ENCODE results near the gene LDHD. TPM values are rescaled to one million over a fixed set of nuclear protein-coding genes. Genes with fewer than 3 reads are reported as not detected.

The LDHD gene
- total RNA-seq = 0.53 and 1.9 TPM in 2 replicates

DNA sequence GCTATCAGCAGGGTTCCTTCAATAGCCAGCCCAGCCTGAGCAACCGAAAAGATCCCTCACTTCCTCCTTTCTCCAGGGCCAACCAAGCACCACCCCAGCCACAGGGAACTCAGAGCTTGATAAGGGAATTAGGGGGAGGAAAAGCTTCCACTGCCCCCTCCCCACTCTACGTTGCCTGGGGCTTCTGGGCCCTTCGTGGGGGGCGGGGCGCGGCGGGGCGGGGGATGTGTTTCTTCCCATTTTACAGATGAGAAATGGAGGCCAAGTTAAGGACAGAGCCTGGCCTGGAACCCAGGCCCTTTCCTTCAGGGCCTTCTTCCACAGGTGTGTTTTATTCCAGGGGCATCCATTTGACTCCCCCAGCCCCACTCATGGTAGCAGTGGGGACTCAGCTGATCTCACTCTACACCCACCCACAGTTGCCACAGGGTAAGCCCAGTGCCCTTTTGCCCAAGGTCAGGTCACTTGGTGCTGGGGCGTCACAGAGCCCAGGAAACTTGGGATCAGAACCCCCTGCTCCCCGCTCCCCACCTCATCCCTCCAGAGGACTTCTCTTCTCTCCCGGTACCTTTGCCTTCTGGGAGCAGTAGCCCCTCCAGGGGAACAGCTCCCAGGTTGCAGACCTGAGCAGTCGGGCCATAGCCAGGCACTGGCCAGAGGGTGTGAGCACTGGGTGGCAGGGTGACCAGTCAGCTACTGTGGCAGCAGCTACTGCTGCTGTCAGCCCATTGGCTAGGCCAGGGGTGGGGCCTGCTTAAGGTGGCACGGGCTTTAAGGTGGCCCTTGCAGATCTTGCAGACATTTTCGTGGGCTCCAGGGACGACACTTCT is at the start of gene LDHD:
TSS of gene LDHD (minus strand) at position 700 of the 830 bp plus-strand sequence. CDS start at position 640, 60 bp downstream.
- DNase-seq (ENCODE audit: low read depth) = peak; percentile 22
- FAIRE-seq = no peak
- Histone ChIP-seq H3K4me3 (ENCODE audit: low read depth, low read length) (no peak within 1 kb of the TSS), H3K27me3 (ENCODE audit: control insufficient read depth, insufficient read depth, low read length) (no peaks in the 10 kb centered on the region), H3K36me3 (ENCODE audit: control insufficient read depth, insufficient read depth, low read length) (no peaks in the 10 kb centered on the region)
- no peak for TF ChIP-seq CTCF (IDR thresholded peaks at IDR 0.05; ENCODE audit: insufficient read depth, low read length, severe bottlenecking)

DNA sequence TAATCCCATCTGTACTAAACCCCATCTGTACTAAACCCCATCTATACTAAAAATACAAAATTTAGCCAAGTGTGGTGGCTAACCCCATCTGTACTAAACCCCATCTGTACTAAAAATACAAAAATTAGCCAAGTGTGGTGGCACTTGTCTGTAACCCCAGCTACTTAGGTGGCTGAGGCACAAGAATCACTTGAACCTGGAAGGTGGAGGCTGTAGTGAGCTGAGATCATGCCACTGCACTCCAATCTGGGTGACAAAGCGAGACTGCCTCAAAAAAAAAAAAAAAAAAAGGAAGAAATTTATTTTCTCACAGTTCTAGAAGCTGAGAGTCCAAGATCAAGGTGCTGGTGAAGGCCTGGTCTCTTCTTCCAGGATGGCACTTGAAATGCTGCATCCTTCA is 43.8 kb upstream of the LDHD start:
- Histone ChIP-seq H3K36me3 (ENCODE audit: control insufficient read depth, insufficient read depth, low read length) (peaks cover 1% of the 10 kb centered on the region), H3K27me3 (ENCODE audit: control insufficient read depth, insufficient read depth, low read length) (no peaks in the 10 kb centered on the region), H3K4me3 (ENCODE audit: low read depth, low read length) (no peak overlapping the region)
- DNase-seq (ENCODE audit: low read depth) = no peak
- no peak for FAIRE-seq
- TF ChIP-seq CTCF (IDR thresholded peaks at IDR 0.05; ENCODE audit: insufficient read depth, low read length, severe bottlenecking) = no peak

DNA sequence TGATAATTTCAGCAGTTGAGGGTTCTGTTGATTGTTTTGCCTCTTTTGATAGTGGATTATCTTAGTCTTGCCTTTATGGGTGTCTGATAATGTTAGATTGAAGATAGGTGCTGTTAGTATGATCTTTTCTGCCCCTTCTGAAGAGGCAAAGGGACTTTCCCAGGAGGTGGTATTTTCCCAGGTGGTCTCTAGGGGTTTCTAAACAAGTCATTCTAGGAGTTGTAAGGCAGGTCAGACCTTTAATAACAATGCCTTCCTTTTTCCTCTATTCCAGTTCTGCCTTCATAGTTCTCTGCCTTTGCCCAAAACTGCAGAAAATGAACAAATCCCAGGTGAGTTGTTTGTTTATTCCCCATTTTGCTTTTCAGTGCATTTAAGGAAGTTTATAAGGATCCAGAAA is 36.1 kb upstream of the LDHD start:
- no peak overlapping the region for H3K4me3 ChIP-seq (ENCODE audit: low read depth, low read length)
- DNase-seq (ENCODE audit: low read depth) = no peak
- no peaks in the 10 kb centered on the region for H3K27me3 ChIP-seq (ENCODE audit: control insufficient read depth, insufficient read depth, low read length)
- TF ChIP-seq CTCF (IDR thresholded peaks at IDR 0.05; ENCODE audit: insufficient read depth, low read length, severe bottlenecking) = no peak
- H3K36me3 ChIP-seq (ENCODE audit: control insufficient read depth, insufficient read depth, low read length) = peaks cover 3% of the 10 kb centered on the region
- FAIRE-seq = no peak

- H3K4me3 ChIP-seq (ENCODE audit: low read depth, low read length) = no peak overlapping the region
- no peak for TF ChIP-seq CTCF (IDR thresholded peaks at IDR 0.05; ENCODE audit: insufficient read depth, low read length, severe bottlenecking)
- H3K27me3 ChIP-seq (ENCODE audit: control insufficient read depth, insufficient read depth, low read length) = no peaks in the 10 kb centered on the region
- FAIRE-seq = no peak
- peaks cover 3% of the 10 kb centered on the region for H3K36me3 ChIP-seq (ENCODE audit: control insufficient read depth, insufficient read depth, low read length)
- no peak for DNase-seq (ENCODE audit: low read depth)
Measured at GRCh38 chr16:75151798-75152197, 35.2 kb upstream of the LDHD start.

GRCh38 chr16:75148311-75149195 is 32.0 kb upstream of the LDHD start, which contains the start of gene ZFP1:
ZFP1 (plus strand) TSS chr16:75148524; CDS start chr16:75152952, 4,428 bp downstream.
- DNase-seq (ENCODE audit: low read depth) (peak; percentile 73), FAIRE-seq (no peak)
- Histone ChIP-seq H3K4me3 (ENCODE audit: low read depth, low read length) (peak within 1 kb of the TSS; percentile 98), H3K27me3 (ENCODE audit: control insufficient read depth, insufficient read depth, low read length) (no peaks in the 10 kb centered on the region), H3K36me3 (ENCODE audit: control insufficient read depth, insufficient read depth, low read length) (peaks cover under 1% of the 10 kb centered on the region)
- no peak for TF ChIP-seq CTCF (IDR thresholded peaks at IDR 0.05; ENCODE audit: insufficient read depth, low read length, severe bottlenecking)
